DOHH2 (cell line): ENCODE results near the gene KCNE3.

Source experiments
- CTCF ChIP-seq: fragments of 200-600 bp; sonication (generic); IDR thresholded peaks from one replicate; pipeline ENCODE4 v1.5.1; 2014; ENCODE audit warnings: antibody characterized with exemption, mild to moderate bottlenecking, low read depth, low read length; ENCODE audit not compliant: poor library complexity, severe bottlenecking
- EZH2phosphoT487 ChIP-seq: fragments of 200-600 bp; sonication (generic); IDR thresholded peaks from 2 replicates; pipeline ENCODE4 v1.6.1; 2017; ENCODE audit warnings: borderline replicate concordance, mild to moderate bottlenecking, antibody characterized with exemption, low read length, moderate library complexity, mixed read lengths

- no peak for TF ChIP-seq CTCF
- no peak for TF ChIP-seq EZH2phosphoT487
Observed at GRCh38 chr11:74462631-74463030, 4.7 kb downstream of the KCNE3 start.
